IMR-90 (cell line): Measurements from ENCODE around the gene KCNIP1. TPM values are rescaled to one million over a fixed set of nuclear protein-coding genes. Genes with fewer than 3 reads are reported as not detected.

Experiments used
- ATAC-seq: fragments of 200-7000 bp; cut with Tn5 transposase; 2 replicates; pipeline ENCODE4 v1.9.1; 2020; ENCODE audit warnings: low read depth, mild to moderate bottlenecking, moderate library complexity
- BruUV-seq: library from RNA; stranded (reverse); fragments of 400-500 nt; replicated peaks from 2 replicates; lab custom pipeline; 2021; lab: Mats Ljungman, UMichigan
- CTCF ChIA-PET: fragments of 300-600 bp; formaldehyde crosslinking; extraction: SDS; loops from one replicate; lab custom pipeline; 2021; ENCODE audit warnings: antibody characterized with exemption; lab: Yijun Ruan, JAX
- POLR2A ChIA-PET: fragments of 300-600 bp; sonication (Branson Sonifier 250); formaldehyde crosslinking; loops from one replicate; lab custom pipeline; 2022; ENCODE audit warnings: antibody characterized with exemption; ENCODE audit not compliant: unreplicated experiment; lab: Charles Lee
- DNase-seq: peaks from one replicate; pipeline ENCODE4 v3.0.0; 2013
- H2AFZ ChIP-seq: replicated peaks from 2 replicates; pipeline ENCODE3; 2013; ENCODE audit warnings: low read length, mild to moderate bottlenecking; ENCODE audit not compliant: poor library complexity
- H2AK5ac ChIP-seq: 2 replicates; pipeline ENCODE4 v1.6.1; 2013; ENCODE audit warnings: low read depth, low read length, inconsistent platforms
- H2AK9ac ChIP-seq: replicated peaks from 2 replicates; pipeline ENCODE3; 2013; ENCODE audit warnings: mild to moderate bottlenecking, low read depth, low read length, moderate library complexity; ENCODE audit not compliant: poor library complexity
- H2BK120ac ChIP-seq: 2 replicates; pipeline ENCODE4 v1.6.1; 2013; ENCODE audit warnings: low read depth, low read length, inconsistent platforms
- H2BK15ac ChIP-seq: 3 replicates; pipeline ENCODE4 v1.6.1; 2013; ENCODE audit warnings: low read depth, low read length, inconsistent platforms
- H2BK20ac ChIP-seq: 2 replicates; pipeline ENCODE4 v1.6.1; 2013; ENCODE audit warnings: low read depth, mild to moderate bottlenecking, inconsistent platforms, low read length, moderate library complexity
- H2BK5ac ChIP-seq: 2 replicates; pipeline ENCODE4 v1.6.1; 2013; ENCODE audit warnings: mild to moderate bottlenecking, low read depth, low read length, inconsistent platforms; ENCODE audit not compliant: poor library complexity, severe bottlenecking
- H3K14ac ChIP-seq: replicated peaks from 2 replicates; pipeline ENCODE4 v1.6.1; 2013; ENCODE audit warnings: low read depth, low read length, inconsistent platforms
- H3K18ac ChIP-seq: 2 replicates; pipeline ENCODE4 v1.6.1; 2013; ENCODE audit warnings: low read depth, low read length, control low read depth
- H3K23ac ChIP-seq: 2 replicates; pipeline ENCODE4 v1.6.1; 2013; ENCODE audit warnings: low read depth, low read length, inconsistent platforms
- H3K27ac ChIP-seq: 2 replicates; pipeline ENCODE4 v1.5.1; 2013; ENCODE audit warnings: mild to moderate bottlenecking, control low read depth, low read length; ENCODE audit not compliant: insufficient read depth
- H3K27me3 ChIP-seq: 2 replicates; pipeline ENCODE4 v1.6.1; 2013; ENCODE audit warnings: low read length; ENCODE audit not compliant: control insufficient read depth, insufficient read depth
- H3K36me3 ChIP-seq: 2 replicates; pipeline ENCODE4 v1.6.1; 2013; ENCODE audit warnings: low read length, mixed read lengths; ENCODE audit not compliant: control insufficient read depth, insufficient read depth
- H3K4ac ChIP-seq: 2 replicates; pipeline ENCODE4 v1.6.1; 2013; ENCODE audit warnings: low read depth, low read length, inconsistent platforms
- H3K4me1 ChIP-seq: 2 replicates; pipeline ENCODE4 v1.6.1; 2013; ENCODE audit warnings: low read length, mixed read lengths; ENCODE audit not compliant: control insufficient read depth, insufficient read depth
- H3K4me2 ChIP-seq: 2 replicates; pipeline ENCODE4 v1.6.1; 2013; ENCODE audit warnings: low read depth, mild to moderate bottlenecking, control low read depth, low read length, moderate library complexity
- H3K4me3 ChIP-seq: 2 replicates; pipeline ENCODE4 v1.5.1; 2013; ENCODE audit warnings: low read depth, mild to moderate bottlenecking, control low read depth, low read length, moderate library complexity; ENCODE audit not compliant: insufficient read depth
- H3K56ac ChIP-seq: 2 replicates; pipeline ENCODE4 v1.6.1; 2013; ENCODE audit warnings: low read length, inconsistent platforms; ENCODE audit not compliant: insufficient read depth; ENCODE audit errors: extremely low read depth
- H3K79me1 ChIP-seq, 2 experiments: 2 replicates each; pipeline ENCODE4 v1.6.1; 2013; ENCODE audit warnings: low read length in 2 of 2, inconsistent platforms in 1 of 2, low read depth in 1 of 2
- H3K9ac ChIP-seq: 2 replicates; pipeline ENCODE4 v1.6.1; 2013; ENCODE audit warnings: low read depth, low read length, control low read depth
- H3K9me1 ChIP-seq: 2 replicates; pipeline ENCODE4 v1.6.1; 2013; ENCODE audit warnings: low read length, inconsistent platforms; ENCODE audit not compliant: insufficient read depth
- H3K9me3 ChIP-seq: 2 replicates; pipeline ENCODE4 v1.6.1; 2013; ENCODE audit warnings: low read length; ENCODE audit not compliant: control insufficient read depth, insufficient read depth
- H4K20me1 ChIP-seq: 2 replicates; pipeline ENCODE4 v1.6.1; 2013; ENCODE audit warnings: low read length, inconsistent platforms; ENCODE audit not compliant: insufficient read depth
- H4K5ac ChIP-seq: 2 replicates; pipeline ENCODE4 v1.6.1; 2013; ENCODE audit warnings: mild to moderate bottlenecking, low read depth, low read length, control low read depth
- H4K8ac ChIP-seq, 2 experiments: 2 replicates each; pipeline ENCODE4 v1.6.1; 2013; ENCODE audit warnings: low read depth in 2 of 2, low read length in 2 of 2, control low read depth in 1 of 2, inconsistent platforms in 1 of 2
- H4K91ac ChIP-seq: 2 replicates; pipeline ENCODE4 v1.6.1; 2013; ENCODE audit warnings: low read depth, low read length, inconsistent platforms; ENCODE audit not compliant: insufficient read depth
- CHD1 ChIP-seq: IDR thresholded peaks from 2 replicates; pipeline ENCODE4 v1.6.1; 2012; ENCODE audit warnings: low read depth, low read length, improper control_type of control experiment
- CTCF ChIP-seq: conservative IDR thresholded peaks from 2 replicates; pipeline ENCODE4 v1.5.1; 2012; ENCODE audit warnings: mild to moderate bottlenecking, low read depth, low read length, improper control_type of control experiment
- ELK1 ChIP-seq: fragments of 150-350 bp; IDR thresholded peaks from 2 replicates; pipeline ENCODE4 v1.6.1; 2016; ENCODE audit warnings: low read depth, mild to moderate bottlenecking, low read length, moderate library complexity, borderline replicate concordance
- MAFK ChIP-seq: IDR thresholded peaks from 2 replicates; pipeline ENCODE4 v1.6.1; 2012; ENCODE audit warnings: low read depth, low read length, improper control_type of control experiment
- MAZ ChIP-seq: IDR thresholded peaks from 2 replicates; pipeline ENCODE4 v1.6.1; 2012; ENCODE audit warnings: low read depth, mild to moderate bottlenecking, low read length, improper control_type of control experiment, moderate library complexity, borderline replicate concordance
- NFE2L2 ChIP-seq: fragments of 150-350 bp; IDR thresholded peaks from 2 replicates; pipeline ENCODE4 v1.6.1; 2016; ENCODE audit warnings: low read depth, mild to moderate bottlenecking, low read length
- RFX5 ChIP-seq: IDR thresholded peaks from 2 replicates; pipeline ENCODE4 v1.8.0; 2012; ENCODE audit warnings: low read depth, mild to moderate bottlenecking, low read length, moderate library complexity
- SMC3 ChIP-seq: fragments of 150-350 bp; IDR thresholded peaks from 2 replicates; pipeline ENCODE4 v1.6.1; 2016; ENCODE audit warnings: low read depth, mild to moderate bottlenecking, antibody characterized with exemption, low read length, moderate library complexity
- USF2 ChIP-seq: fragments of 150-350 bp; IDR thresholded peaks from 2 replicates; pipeline ENCODE4 v1.6.1; 2017; ENCODE audit warnings: mild to moderate bottlenecking, antibody characterized with exemption, low read length, low read depth
- WGBS, 2 experiments: methylation state at CpG; one replicate each; pipeline versions ENCODE4 v1.1.5 to v1.1.7; 2013; ENCODE audit warnings: missing lambda C conversion rate in 2 of 2; ENCODE audit not compliant: insufficient read length in 1 of 2; ENCODE audit errors: extremely low coverage in 2 of 2; 5-methylcytosine and 5-hydroxymethylcytosine counted together
- dilution Hi-C: fragments of 300-500 bp; cut with HindIII; formaldehyde crosslinking; loops from one replicate; pipeline ENCODE4 v1.14.3; 2018; ENCODE audit warnings: low sequenced_read_pairs; ENCODE audit not compliant: unreplicated experiment
- in situ Hi-C: fragments of 300-500 bp; cut with MboI; formaldehyde crosslinking; loops from 3 replicates; pipeline ENCODE4 v1.14.3; 2019; ENCODE audit warnings: low sequenced_read_pairs, inconsistent platforms, mixed read lengths
- intact Hi-C: fragments of 100-400 bp; cut with micrococcal nuclease; formaldehyde crosslinking; loops from 2 replicates; pipeline ENCODE4 v1.10.0; 2022
- polyA plus RNA-seq, 3 experiments: library from polyadenylated mRNA; depleted of rRNA; stranded (reverse); fragments of >200 nt; gene quantifications; 2 replicates each; pipeline ENCODE4 v1.2.3, GENCODE V29; 2012; ENCODE audit warnings: low replicate concordance in 1 of 3
- total RNA-seq: library from RNA; depleted of rRNA; stranded (reverse); fragments of >200 nt; gene quantifications from 2 replicates; pipeline ENCODE4 v1.2.3, GENCODE V29; 2012

KCNIP1 gene
- total and polyA plus RNA-seq, 2 of the 4 experiments (the other 2 are of a cell fraction), result not detected

- Histone ChIP-seq H3K4me2 (no peak overlapping the region), H3K18ac (no peak overlapping the region)
- no peak for ATAC-seq
Measured at GRCh38 chr5:170504616-170505266, 921 bp downstream of the KCNIP1 start.

More at GRCh38 chr5:170504616-170505266, 921 bp downstream of the KCNIP1 start:
- Histone ChIP-seq H2BK20ac (no peak overlapping the region), H3K14ac (no peak overlapping the region), H3K23ac (no peak overlapping the region), H3K4me1 (no peaks in the 10 kb centered on the region), H2BK15ac (no peak overlapping the region), H3K9ac (no peak overlapping the region), H2AK9ac (no peak overlapping the region), H3K27ac (no peak overlapping the region), H2BK120ac (no peak overlapping the region), H3K56ac (no peak overlapping the region), H4K91ac (no peak overlapping the region), H4K5ac (no peak overlapping the region), H4K8ac (no peak overlapping the region), H3K4ac (no peak overlapping the region), H4K20me1 (no peaks in the 10 kb centered on the region), H3K9me1 (no peaks in the 10 kb centered on the region), H3K4me3 (no peak overlapping the region), H3K27me3 (peaks cover 30% of the 10 kb centered on the region), H2AFZ (no peak overlapping the region), H2AK5ac (no peak overlapping the region), H3K79me1 (no peaks in the 10 kb centered on the region), H3K9me3 (no peaks in the 10 kb centered on the region), H3K36me3 (no peaks in the 10 kb centered on the region), H2BK5ac (no peak overlapping the region)
- in situ Hi-C loops (no loop called here), dilution Hi-C loops (no loop called here), intact Hi-C loops (no loop called here)
- 83% methylated on average over 4 of the region's 23 CpGs; no CpG with 5 or more reads in 1 of the 2 experiments for WGBS, 2 experiments
- DNase-seq, result no peak
- ChIA-PET POLR2A (no interaction called here), CTCF (no interaction called here)
- BruUV-seq, result no TSS peak
- TF ChIP-seq SMC3, result no peak
- no peak for TF ChIP-seq ELK1
- no peak for TF ChIP-seq CTCF
- TF ChIP-seq MAFK, result no peak
- no peak for TF ChIP-seq CHD1
- TF ChIP-seq MAZ, result no peak
- TF ChIP-seq USF2, result no peak
- TF ChIP-seq RFX5, result no peak
- no peak for TF ChIP-seq NFE2L2
